ENCODE results near the gene SAPCD2. TPM values are rescaled to one million over a fixed set of nuclear protein-coding genes. Genes with fewer than 3 reads are reported as not detected.

SAPCD2 gene
- total and polyA plus RNA-seq, 9 donors, result 0.10 to 0.62 (median 0.31) TPM; not detected in 2

- TF ChIP-seq POLR2A (IDR thresholded peaks at IDR 0.05) (no peak), EP300 (IDR thresholded peaks at IDR 0.05) (no peak), CTCF (IDR thresholded peaks at IDR 0.05) (no peak)
- no peak for DNase-seq
- H3K36me3 ChIP-seq, result no peaks in the 10 kb centered on the region
- 88 to 89% (median 89%) methylated on average over 31 of the region's 31 CpGs for WGBS, 3 donors
- H3K4me3 ChIP-seq, result no peak overlapping the region
- no peak overlapping the region for H3K27ac ChIP-seq
- no peaks in the 10 kb centered on the region for H3K4me1 ChIP-seq (ENCODE audit: insufficient read depth)
- no peaks in the 10 kb centered on the region for H3K9me3 ChIP-seq
- H3K27me3 ChIP-seq, result no peaks in the 10 kb centered on the region
- intact Hi-C loops (cut with DNase I), result no loop called here
These were observed 26.6 kb upstream of the SAPCD2 start for GRCh38 chr9:137096785-137097546.

GRCh38 chr9:137095664-137096517 is 25.5 kb upstream of the SAPCD2 start:
- WGBS, 3 donors, result 72 to 78% (median 77%) methylated on average over 30 of the region's 30 CpGs
- Histone ChIP-seq H3K4me1 (ENCODE audit: insufficient read depth) (no peaks in the 10 kb centered on the region), H3K4me3 (no peak overlapping the region), H3K36me3 (no peaks in the 10 kb centered on the region), H3K27me3 (no peaks in the 10 kb centered on the region), H3K27ac (no peak overlapping the region), H3K9me3 (no peaks in the 10 kb centered on the region)
- DNase-seq, result no peak
- no peak for TF ChIP-seq POLR2A (IDR thresholded peaks at IDR 0.05)
- no peak for TF ChIP-seq CTCF (IDR thresholded peaks at IDR 0.05)
- no peak for TF ChIP-seq EP300 (IDR thresholded peaks at IDR 0.05)
- intact Hi-C loops (cut with DNase I), result no loop called here

GRCh38 chr9:137089232-137089947 is 19.0 kb upstream of the SAPCD2 start:
- no peaks in the 10 kb centered on the region for H3K36me3 ChIP-seq
- no peaks in the 10 kb centered on the region for H3K27me3 ChIP-seq
- DNase-seq, result no peak
- H3K27ac ChIP-seq, result no peak overlapping the region
- 59 to 69% (median 63%) methylated on average over 11 of the region's 11 CpGs for WGBS, 3 donors
- TF ChIP-seq POLR2A (IDR thresholded peaks at IDR 0.05), result no peak
- no peak for TF ChIP-seq CTCF (IDR thresholded peaks at IDR 0.05)
- TF ChIP-seq EP300 (IDR thresholded peaks at IDR 0.05), result no peak
- no peaks in the 10 kb centered on the region for H3K9me3 ChIP-seq
- intact Hi-C loops (cut with DNase I), result no loop called here
- H3K4me3 ChIP-seq, result no peak overlapping the region
- H3K4me1 ChIP-seq (ENCODE audit: insufficient read depth), result peaks cover 9% of the 10 kb centered on the region

GRCh38 chr9:137088121-137088520 is 17.8 kb upstream of the SAPCD2 start:
- Histone ChIP-seq H3K27ac (no peak overlapping the region), H3K27me3 (no peaks in the 10 kb centered on the region), H3K9me3 (no peaks in the 10 kb centered on the region), H3K36me3 (no peaks in the 10 kb centered on the region), H3K4me3 (no peak overlapping the region), H3K4me1 (ENCODE audit: insufficient read depth) (peaks cover 9% of the 10 kb centered on the region)
- 79 to 84% (median 83%) methylated on average over 5 of the region's 5 CpGs for WGBS, 3 donors
- DNase-seq, result no peak
- intact Hi-C loops (cut with DNase I), result no loop called here
- TF ChIP-seq CTCF (IDR thresholded peaks at IDR 0.05) (no peak), EP300 (IDR thresholded peaks at IDR 0.05) (no peak), POLR2A (IDR thresholded peaks at IDR 0.05) (no peak)

All from ovary (tissue), 9 donors.